HG02973 (cell line): Measurements from ENCODE around the gene MYO5B.

Experiments
- ATAC-seq: cut with Tn5 transposase; IDR thresholded peaks from one replicate; pipeline ENCODE4 v1.9.1; 2021; ENCODE audit warnings: moderate library complexity; ENCODE audit not compliant: unreplicated experiment

Gene MYO5B

GRCh38 chr18:50189160-50189559, 5.8 kb downstream of the MYO5B start:
- peak; percentile 56 for ATAC-seq

GRCh38 chr18:50188652-50189051, 6.3 kb downstream of the MYO5B start:
- ATAC-seq = no peak

- ATAC-seq = no peak
Measured at GRCh38 chr18:50187659-50188058, 7.3 kb downstream of the MYO5B start.

GRCh38 chr18:50186385-50186784, 8.6 kb downstream of the MYO5B start:
- no peak for ATAC-seq

DNA sequence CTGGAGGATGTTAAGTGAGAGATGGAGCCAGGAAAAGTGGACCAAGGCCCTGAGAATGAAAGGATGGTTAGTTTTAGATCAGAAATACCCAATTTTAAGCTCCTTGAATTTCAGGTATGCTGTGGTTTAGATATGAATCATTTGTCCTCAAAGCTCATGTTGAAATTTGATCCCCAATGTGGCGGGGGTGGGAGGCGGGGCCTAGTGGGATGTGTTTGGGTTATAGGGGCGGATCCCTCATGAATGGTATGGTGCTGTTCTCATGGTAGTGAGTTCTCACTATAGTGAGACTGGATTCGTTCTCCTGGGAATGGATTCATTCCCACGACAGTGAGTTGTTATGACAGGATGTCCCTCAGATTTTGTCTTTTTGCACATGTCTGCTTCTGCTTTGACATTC, 11.4 kb downstream of the MYO5B start:
- ATAC-seq = no peak

- ATAC-seq = no peak
Measured at GRCh38 chr18:50182511-50182910, 12.4 kb downstream of the MYO5B start.

- no peak for ATAC-seq
Measured at GRCh38 chr18:50181590-50181989, 13.4 kb downstream of the MYO5B start.

GRCh38 chr18:50179465-50179864, 15.5 kb downstream of the MYO5B start:
- no peak for ATAC-seq

DNA sequence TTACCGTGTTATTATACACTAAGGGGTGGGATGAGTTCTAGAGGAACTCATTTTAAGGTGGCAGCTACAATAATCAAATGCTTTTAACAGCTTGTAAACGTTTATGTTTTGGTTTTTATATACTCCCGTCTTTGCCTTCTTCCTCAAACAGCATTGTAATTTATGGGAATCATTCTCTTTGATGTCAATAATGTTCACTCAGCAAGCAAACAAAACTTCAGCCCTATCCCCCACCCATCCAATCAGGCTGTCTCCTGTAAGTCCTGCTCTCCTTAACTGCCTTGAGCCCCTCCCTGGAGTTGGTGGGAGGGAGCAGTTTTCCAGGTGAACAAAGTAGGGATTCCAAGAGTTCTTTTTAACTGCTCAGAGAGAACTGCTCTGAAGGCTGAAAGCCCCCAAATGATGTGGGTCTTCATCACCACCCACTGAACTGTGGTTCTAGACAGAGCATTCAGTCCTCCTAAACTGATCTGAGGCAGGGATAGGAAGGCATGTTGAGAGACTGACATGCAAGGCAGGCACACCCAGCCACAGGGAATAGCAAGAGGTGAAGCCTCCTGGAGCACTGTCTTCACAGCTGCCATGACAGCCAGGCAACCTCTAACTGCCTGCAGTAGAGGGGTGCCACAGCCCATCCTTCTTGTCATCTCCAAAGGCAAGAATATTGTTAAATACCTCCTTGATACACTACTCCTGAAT, 17.5 kb downstream of the MYO5B start:
- no peak for ATAC-seq

GRCh38 chr18:50172367-50172766, 22.6 kb downstream of the MYO5B start:
- ATAC-seq = no peak

DNA sequence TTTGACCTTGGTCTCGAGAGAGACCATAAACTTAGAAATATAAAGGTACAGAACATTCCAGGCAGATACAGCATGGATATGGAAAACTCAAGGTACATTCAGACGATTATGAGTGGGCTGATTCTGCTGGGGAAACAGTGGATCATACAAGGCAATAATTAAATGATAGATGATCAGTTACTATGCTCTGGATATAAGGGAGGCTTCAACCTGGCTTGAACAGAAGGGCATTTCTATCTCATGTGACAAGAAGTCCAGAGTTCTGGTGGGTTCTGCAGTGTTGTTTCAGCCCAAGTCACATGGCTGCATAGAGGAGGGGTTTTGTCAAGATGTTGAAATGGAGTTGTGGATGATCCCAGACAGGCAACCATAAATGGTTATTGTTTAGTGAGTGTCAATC, 23.5 kb downstream of the MYO5B start:
- no peak for ATAC-seq

- ATAC-seq = no peak
Measured at GRCh38 chr18:50170004-50170403, 24.9 kb downstream of the MYO5B start.

GRCh38 chr18:50169149-50169548, 25.8 kb downstream of the MYO5B start:
- ATAC-seq = no peak

DNA sequence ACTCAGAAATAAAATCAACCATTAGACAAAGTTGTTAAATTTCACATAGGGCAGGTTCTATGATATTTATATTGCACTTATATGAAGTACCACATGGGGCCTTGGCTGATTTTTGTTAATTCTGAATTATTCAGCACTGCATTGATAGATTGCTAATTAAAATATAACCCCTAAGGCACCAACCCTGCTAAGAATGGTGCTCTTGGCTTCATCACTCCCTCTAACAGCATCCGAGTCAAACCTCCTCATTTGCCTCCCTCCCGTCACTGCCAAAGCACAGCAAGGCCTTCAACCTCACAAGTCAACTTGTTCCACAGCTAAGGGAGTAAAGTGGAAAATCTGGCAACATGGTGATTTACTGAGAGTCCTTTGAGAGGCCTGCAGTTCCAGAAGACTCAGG, 27.0 kb downstream of the MYO5B start:
- no peak for ATAC-seq

- no peak for ATAC-seq
Measured at GRCh38 chr18:50166901-50167300, 28.0 kb downstream of the MYO5B start.

DNA sequence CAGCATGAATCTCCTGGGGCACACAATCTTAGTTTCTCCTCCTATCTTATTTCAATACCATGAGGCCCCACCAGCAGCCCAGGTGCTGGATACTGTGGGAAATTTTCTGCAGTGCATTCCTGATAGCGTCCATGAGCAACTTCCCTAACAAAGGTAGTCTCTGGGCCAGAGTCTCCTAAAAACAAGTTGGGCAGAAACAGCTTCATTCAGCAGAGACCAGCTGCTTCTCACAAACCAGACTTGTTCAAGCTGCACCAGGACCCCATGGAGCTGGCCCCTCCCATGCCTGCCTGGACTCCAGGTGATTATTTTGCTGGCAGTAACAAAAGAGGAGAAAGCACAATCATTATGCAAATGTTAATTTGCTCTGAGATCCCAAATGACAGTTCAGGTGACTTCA, 31.4 kb downstream of the MYO5B start:
- no peak for ATAC-seq

DNA sequence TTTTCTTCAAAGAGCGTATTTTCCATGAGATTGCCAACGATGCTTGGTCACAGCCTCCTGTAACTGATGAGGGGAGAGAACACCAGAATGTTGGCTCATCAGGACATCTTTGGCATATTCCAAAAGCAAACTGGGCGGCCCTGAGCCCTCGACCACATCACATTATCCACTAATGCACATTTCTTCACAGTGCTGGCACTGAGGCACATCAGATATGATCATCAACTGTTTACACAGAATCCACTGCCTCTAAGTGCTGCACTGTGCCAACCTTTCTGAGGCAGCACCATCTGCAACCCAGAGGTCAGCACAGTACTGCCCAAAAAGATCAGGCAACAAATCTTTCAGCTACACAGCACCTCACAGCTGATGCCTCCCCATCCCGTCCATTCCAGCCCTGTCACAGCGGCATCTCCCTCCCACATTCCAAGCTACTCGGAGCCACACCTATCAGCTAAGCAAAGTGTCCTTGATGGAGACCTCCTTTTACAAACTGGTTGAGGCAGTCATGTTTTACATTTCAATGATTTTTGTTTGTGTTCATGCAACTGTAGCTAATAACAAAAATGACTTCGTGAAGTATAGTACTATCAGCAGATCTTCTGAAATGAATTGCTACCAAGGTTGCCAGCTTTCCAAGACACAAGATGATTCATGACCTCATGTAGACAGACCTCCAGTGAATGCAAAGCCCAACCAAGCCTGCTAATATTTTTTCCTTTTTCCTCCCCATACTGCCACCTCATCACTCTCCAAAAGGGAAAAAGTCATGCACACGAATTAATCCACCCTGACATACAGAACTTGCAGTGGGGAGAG, 32.3 kb downstream of the MYO5B start:
- no peak for ATAC-seq

DNA sequence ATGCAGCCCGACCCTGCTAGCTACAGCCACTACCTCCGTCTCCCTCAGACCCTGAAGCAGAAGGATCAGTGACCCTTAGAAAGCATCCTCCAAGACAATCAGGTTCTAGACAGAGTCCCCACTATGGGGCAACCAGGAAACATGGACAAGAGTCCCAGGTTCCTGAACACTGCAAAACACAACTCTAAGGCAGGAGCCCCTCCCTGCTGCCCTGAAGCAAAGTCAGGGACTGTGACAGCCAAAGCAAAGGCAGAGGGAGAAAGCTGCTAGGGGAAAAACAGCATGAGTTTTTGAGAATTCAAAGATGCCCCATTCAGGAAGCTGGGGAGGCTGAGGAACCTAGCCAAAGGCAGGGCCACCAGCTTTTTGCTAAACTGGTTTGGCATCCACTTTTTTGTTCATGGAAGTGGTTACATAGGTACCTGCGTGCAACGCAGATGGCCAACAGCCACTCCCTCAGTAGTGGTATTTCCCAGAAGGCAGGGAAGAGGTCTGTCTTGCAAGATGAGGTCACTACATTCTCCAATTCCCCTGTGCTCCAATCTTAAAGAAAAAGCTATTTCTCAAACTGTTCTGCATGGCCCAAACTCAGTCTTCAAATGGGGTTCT, 33.2 kb downstream of the MYO5B start:
- ATAC-seq = no peak

GRCh38 chr18:50159654-50160046, 35.3 kb downstream of the MYO5B start:
- no peak for ATAC-seq

DNA sequence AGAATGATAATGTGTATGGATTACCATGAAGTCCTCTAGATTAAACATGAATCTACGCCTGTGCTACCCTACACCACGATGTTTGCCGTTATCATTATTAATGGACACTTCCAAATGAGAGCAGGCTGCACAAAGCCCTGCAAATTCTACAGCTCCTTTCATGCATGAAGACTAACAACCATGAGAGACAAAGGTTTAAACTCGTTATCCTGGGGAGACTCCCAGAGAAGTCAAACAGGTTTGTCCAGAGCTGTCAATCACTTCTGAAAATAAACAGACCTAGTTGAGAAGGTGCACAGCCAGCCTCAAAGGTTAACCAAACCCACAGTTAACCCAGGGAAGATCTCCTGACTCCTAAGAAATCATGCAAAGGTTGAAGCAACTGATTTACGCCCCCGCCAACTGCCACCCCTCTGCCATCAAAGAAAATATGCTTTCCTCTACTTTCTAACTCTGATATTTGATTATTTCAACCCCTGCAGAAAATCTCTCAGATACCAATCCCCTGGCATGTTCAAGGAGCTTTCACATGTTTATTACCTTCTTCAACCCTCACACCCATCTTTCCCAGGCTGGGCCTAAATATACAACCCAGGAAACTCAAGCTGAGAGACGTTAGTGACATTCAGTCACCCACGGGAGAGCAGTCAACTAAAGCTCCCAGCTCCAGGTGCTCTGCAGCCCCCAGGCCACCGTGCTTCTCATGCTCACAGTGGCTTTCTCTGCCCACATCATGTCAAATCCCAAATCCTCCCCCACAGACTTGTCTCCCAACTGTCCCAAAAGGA, 35.9 kb downstream of the MYO5B start:
- ATAC-seq = no peak

- no peak for ATAC-seq
Measured at GRCh38 chr18:50155406-50155805, 39.5 kb downstream of the MYO5B start.
